ENCODE measurements around the gene JPT2.
A peak's percentile ranks its signal among the peaks of the same experiment; 100 is the strongest.
"Not testable (repeated sequence)": the region's sequence is repeated elsewhere in the genome, so short reads cannot be mapped to it uniquely, and the experiment has no call there.

Gene JPT2

GRCh38 chr16:1710811-1711507 lies 32.9 kb downstream of the JPT2 start:
- DNase-seq, result no peak

DNA sequence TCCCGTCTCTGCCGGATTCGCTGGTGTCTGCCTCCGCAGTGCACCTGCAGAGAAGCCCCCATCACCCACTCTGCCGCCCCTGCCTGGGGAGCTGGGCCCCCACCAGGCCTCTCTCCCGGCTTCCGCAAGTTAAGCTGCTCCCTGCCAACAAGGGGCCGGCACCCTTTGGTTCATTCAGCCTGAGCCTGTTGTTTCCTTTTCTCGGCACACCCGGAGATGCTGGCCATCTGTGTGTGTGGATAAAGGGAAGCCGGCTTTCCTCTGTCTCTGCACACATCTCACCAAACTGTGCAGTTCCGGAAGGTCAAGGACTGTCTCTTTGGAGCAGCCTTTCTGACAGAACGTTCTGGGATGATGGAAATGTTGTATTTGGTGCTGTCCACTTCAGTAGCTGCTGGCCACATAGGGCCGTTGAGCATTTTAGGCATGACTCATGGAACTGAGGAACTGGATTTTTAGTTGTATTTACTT lies 34.7 kb downstream of the JPT2 start:
- DNase-seq, result no peak

DNA sequence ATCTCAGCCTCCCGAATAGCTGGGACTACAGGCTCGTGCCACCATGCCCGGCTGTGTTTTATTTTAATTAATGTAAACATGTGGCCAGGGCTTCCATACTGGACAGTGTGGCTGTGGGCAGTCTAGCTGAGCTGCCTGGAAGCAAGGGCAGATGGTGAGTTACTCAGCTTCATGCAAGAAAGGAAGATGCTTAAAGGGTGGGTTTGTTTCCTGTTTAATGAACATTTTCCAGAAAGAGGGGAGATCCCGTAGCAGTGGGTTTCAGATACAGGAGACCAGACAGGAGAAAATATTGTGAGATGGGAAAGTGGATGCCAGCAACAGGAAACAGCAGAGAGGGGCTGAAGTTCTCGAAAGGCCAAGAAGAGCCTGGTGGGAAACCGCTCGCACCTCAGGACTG lies 35.3 kb downstream of the JPT2 start:
- DNase-seq, result no peak

- no peak for DNase-seq
Measured at GRCh38 chr16:1713933-1714332, 35.9 kb downstream of the JPT2 start.

GRCh38 chr16:1715220-1715619 lies 37.1 kb downstream of the JPT2 start:
- no peak for DNase-seq

DNA sequence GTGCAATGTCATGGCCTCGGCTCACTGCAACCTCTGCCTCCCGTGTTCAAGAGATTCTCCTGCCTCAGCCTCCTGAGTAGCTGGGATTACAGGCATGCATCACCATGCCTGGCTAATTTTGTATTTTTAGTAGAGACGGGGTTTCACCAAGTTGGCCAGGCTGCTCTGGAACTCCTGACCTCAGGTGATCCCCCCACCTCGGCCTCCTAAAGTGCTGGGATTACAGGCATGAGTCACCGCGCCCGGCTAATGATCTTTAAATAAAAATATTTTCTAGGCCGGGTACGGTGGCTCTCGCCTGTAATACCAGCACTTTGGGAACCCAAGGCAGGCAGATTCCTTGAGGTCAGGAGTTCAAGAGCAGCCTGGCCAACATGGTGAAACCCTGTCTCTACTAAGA lies 40.2 kb downstream of the JPT2 start:
- not testable (repeated sequence) for DNase-seq

GRCh38 chr16:1719559-1720229 lies 41.6 kb downstream of the JPT2 start:
- DNase-seq, result peak; percentile 53

- DNase-seq, result no peak
Measured at GRCh38 chr16:1721372-1721771, 43.3 kb downstream of the JPT2 start.

- DNase-seq, result peak; percentile 31
Measured at GRCh38 chr16:1723450-1724147, 45.5 kb downstream of the JPT2 start.

- no peak for DNase-seq
Measured at GRCh38 chr16:1724491-1724890, 46.4 kb downstream of the JPT2 start.

- no peak for DNase-seq
Measured at GRCh38 chr16:1726661-1727502, 48.8 kb downstream of the JPT2 start.

GRCh38 chr16:1727651-1728624 lies 49.9 kb downstream of the JPT2 start:
- DNase-seq, result no peak

- no peak for DNase-seq
Measured at GRCh38 chr16:1729026-1729425, 50.9 kb downstream of the JPT2 start.

GRCh38 chr16:1729445-1729844 lies 51.4 kb downstream of the JPT2 start:
- DNase-seq, result no peak

GRCh38 chr16:1731073-1731472 lies 53.0 kb downstream of the JPT2 start:
- DNase-seq, result no peak

- no peak for DNase-seq
Measured at GRCh38 chr16:1731603-1732002, 53.5 kb downstream of the JPT2 start.

DNA sequence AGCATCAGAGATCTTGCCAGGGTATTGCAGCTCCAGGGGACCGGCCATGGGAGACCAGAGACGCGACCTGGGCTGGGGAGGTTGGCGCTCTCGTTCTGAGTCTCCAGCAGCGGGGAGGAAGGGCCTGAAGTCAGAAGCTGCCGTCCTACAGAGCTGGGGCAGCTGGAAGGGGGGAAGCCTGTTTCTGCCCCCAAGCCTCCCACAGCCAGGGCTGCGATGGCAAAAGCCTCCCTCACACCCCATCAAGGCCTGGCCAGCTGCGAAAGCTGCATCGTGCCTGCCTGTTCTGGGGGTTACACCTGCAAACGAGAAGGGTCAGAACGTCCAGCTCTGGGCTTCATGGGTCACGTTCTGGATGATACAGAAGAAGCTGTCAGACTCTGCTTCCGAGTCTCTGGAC lies 54.0 kb downstream of the JPT2 start:
- no peak for DNase-seq

GRCh38 chr16:1732551-1732987 lies 54.5 kb downstream of the JPT2 start:
- not testable (repeated sequence) for DNase-seq

- no peak for DNase-seq
Measured at GRCh38 chr16:1734123-1734522, 56.0 kb downstream of the JPT2 start.

- no peak for DNase-seq
Measured at GRCh38 chr16:1734816-1735215, 56.7 kb downstream of the JPT2 start.

DNA sequence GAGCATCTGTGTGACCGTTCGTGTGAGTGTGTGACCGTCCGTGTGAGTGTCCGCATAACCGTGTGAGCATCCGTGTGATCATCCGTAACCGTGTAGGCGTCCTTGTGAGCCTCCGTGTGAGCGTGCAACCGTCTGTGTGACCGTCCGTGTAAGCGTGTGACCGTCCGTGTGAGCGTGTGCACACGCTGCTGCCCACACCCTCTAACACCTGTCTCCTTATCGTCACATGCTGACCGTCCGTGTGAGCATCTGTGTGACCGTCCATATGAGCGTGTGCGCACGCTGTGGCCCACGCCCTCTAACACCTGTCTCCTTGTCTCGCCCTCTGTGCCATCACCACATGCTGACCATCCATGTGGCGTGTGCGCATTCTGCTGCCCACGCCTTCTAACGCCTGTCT lies 62.2 kb downstream of the JPT2 start:
- DNase-seq, result no peak
